ACC112 (cell line): Measurements from ENCODE around the gene DAZL.
"Not testable (repeated sequence)": the region's sequence is repeated elsewhere in the genome, so short reads cannot be mapped to it uniquely, and the experiment has no call there.

Experiments
- H2AFZ ChIP-seq: fragments of 200-600 bp; sonication (generic); one replicate; pipeline ENCODE4 v1.6.0; 2017; ENCODE audit warnings: antibody characterized with exemption, low read length; ENCODE audit not compliant: unreplicated experiment
- H3K27ac ChIP-seq: fragments of 200-600 bp; sonication (generic); 2 replicates; pipeline ENCODE4 v1.5.1; 2014; ENCODE audit warnings: low read depth, mild to moderate bottlenecking, antibody characterized with exemption, low read length, moderate library complexity
- H3K27me3 ChIP-seq: fragments of 200-600 bp; sonication (generic); 2 replicates; pipeline ENCODE4 v1.6.1; 2014; ENCODE audit warnings: mild to moderate bottlenecking, antibody characterized with exemption, low read length, moderate library complexity, mixed read lengths; ENCODE audit not compliant: insufficient read depth
- H3K36me3 ChIP-seq: fragments of 200-600 bp; sonication (generic); 2 replicates; pipeline ENCODE4 v1.6.1; 2016; ENCODE audit warnings: mild to moderate bottlenecking, antibody characterized with exemption, low read length, moderate library complexity, mixed read lengths; ENCODE audit not compliant: insufficient read depth
- H3K4me1 ChIP-seq: fragments of 200-600 bp; sonication (generic); one replicate; pipeline ENCODE4 v1.6.1; 2016; ENCODE audit warnings: low read length, mixed read lengths; ENCODE audit not compliant: insufficient read depth, unreplicated experiment, control insufficient read depth
- H3K4me3 ChIP-seq: fragments of 200-600 bp; sonication (generic); 2 replicates; pipeline ENCODE4 v1.5.1; 2014; ENCODE audit warnings: mild to moderate bottlenecking, low read depth, low read length
- H3K79me2 ChIP-seq: fragments of 200-600 bp; sonication (generic); one replicate; pipeline ENCODE4 v1.6.0; 2016; ENCODE audit warnings: low read length; ENCODE audit not compliant: control insufficient read depth, unreplicated experiment, insufficient read depth

DAZL gene, protein sequence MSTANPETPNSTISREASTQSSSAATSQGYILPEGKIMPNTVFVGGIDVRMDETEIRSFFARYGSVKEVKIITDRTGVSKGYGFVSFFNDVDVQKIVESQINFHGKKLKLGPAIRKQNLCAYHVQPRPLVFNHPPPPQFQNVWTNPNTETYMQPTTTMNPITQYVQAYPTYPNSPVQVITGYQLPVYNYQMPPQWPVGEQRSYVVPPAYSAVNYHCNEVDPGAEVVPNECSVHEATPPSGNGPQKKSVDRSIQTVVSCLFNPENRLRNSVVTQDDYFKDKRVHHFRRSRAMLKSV

DNA sequence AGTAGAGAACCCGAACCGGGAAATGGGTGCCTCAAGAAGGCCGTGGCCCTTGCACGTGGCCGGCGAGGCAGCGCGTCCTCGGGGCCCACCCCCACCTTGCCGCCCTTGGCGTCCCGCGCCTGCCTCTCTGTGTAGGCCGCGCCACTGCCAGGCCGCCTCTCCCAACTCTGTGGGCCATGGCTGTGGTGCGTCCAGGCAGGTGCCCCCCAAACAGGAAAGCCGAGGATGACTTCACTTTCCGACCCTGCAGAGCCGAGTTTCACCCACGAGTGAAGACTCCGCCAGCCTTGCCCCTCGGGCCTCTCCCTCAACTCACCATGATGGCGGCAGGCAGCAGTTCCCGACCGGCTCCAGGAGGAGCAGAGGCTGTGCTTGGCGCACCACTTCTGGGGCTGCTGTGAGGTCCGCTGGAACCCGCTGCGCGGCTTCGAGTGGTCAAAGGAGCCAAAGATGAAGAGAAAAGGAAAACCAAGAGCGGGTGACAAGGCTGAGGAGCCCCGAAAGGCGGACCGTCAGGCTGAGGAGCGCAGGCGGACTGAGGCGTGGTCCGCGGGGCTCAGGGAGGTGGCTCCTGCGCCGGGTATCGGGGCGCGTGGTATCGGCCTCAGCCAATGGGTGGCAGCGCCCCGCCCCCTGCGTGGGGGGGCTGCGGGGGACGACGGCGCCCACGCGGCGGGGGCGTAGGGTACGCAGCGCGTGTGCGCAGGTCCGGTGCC is at the start of gene DAZL:
DAZL (minus strand) TSS at position 537 of the 716 bp plus-strand sequence; CDS start at position 319, 218 bp downstream.
- Histone ChIP-seq H3K36me3 (no peaks in the 10 kb centered on the region), H3K27ac (no peak within 1 kb of the TSS), H3K4me3 (no peak within 1 kb of the TSS), H2AFZ (no peak within 1 kb of the TSS), H3K27me3 (no peaks in the 10 kb centered on the region), H3K79me2 (no peaks in the 10 kb centered on the region), H3K4me1 (no peaks in the 10 kb centered on the region)

DNA sequence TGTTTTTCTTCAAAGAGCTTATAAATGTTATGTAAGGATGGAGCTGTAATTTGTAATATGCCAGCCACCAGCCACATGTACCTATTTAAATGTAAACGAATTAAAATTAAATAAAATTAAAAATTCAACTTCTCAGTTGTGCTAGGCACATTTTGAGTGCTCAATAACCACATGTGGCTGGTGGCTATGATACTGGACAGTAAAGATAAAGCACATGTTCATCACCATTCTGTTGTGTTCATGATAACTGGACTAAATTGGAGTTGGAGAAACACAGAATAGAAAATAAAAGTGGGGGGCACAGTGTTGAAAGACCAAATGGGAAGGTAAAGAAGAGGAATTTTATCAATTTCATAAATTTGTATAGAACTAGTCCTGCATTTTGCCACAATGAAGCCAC is 49.8 kb upstream of the DAZL start:
- no peaks in the 10 kb centered on the region for H3K79me2 ChIP-seq
- peaks cover 16% of the 10 kb centered on the region; the same call in 1 of the 2 replicates for H3K27me3 ChIP-seq
- no peak overlapping the region for H3K27ac ChIP-seq
- no peak overlapping the region for H2AFZ ChIP-seq
- no peak overlapping the region for H3K4me3 ChIP-seq
- H3K4me1 ChIP-seq, result no peaks in the 10 kb centered on the region
- no peaks in the 10 kb centered on the region for H3K36me3 ChIP-seq

DNA sequence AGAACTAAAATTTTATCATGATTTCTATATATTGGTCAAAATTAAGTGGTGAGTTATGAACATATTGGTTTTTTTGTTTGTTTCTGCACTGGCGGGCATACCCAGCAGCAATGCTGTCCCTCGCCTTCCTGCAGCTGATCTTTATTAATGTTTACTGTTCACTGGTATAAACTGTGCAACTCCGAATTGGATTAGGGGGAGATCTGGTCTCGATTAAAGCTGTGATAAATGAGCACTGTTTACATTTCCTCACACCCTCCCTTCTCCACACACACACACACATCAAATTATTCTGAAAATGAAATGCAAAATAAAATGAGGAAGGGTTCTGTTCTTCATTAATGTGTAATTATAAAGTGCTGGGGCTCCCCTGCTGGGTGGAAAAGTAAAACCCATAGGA is 48.5 kb upstream of the DAZL start:
- no peak overlapping the region for H3K4me3 ChIP-seq
- no peak overlapping the region for H3K27ac ChIP-seq
- no peaks in the 10 kb centered on the region for H3K79me2 ChIP-seq
- peaks cover 16% of the 10 kb centered on the region; the same call in 1 of the 2 replicates for H3K27me3 ChIP-seq
- H2AFZ ChIP-seq, result no peak overlapping the region
- H3K4me1 ChIP-seq, result no peaks in the 10 kb centered on the region
- no peaks in the 10 kb centered on the region for H3K36me3 ChIP-seq

DNA sequence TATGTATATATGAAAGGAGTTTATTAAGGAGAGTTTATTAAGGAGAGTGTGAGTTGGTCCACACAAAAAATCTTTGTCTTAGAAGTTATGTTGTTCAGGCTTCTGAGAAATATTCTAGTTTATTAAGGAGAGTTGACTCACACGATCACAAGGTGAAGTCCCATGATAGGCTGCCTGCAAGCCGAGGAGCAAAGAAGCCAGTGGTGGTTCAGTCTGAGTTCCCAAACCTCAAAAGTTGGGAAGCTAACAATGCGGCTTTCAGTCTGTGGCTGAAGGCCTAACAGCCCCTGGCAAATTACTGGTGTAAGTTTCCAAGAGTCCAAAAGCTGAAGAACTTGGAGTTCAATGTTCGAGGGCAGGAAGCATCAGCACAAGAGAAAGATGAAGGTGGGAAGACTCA is 42.4 kb upstream of the DAZL start:
- no peaks in the 10 kb centered on the region for H3K4me1 ChIP-seq
- peaks cover 13% of the 10 kb centered on the region; the same call in 1 of the 2 replicates for H3K27me3 ChIP-seq
- no peak overlapping the region for H3K27ac ChIP-seq
- H2AFZ ChIP-seq, result no peak overlapping the region
- H3K79me2 ChIP-seq, result no peaks in the 10 kb centered on the region
- no peak overlapping the region for H3K4me3 ChIP-seq
- H3K36me3 ChIP-seq, result no peaks in the 10 kb centered on the region

DNA sequence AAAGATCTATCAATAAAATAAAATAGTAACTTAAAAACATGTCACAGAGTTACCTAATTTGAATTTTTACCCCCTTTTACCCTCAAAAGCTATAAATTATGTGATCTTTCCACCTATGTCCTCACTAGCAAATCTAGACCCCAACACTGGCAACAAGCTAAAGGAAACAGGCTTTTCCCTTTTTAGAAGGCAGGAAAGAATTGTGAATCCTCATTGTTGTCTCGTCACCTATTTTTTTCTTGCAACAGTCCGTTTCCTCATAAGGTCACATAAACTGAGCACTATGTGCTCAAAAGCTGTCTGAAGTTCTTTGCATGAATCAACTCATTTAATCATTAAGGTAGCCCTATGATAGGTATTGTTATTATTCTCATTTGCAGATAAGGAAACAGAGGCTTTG is 34.6 kb upstream of the DAZL start:
- no peaks in the 10 kb centered on the region for H3K4me1 ChIP-seq
- H3K36me3 ChIP-seq, result no peaks in the 10 kb centered on the region
- H3K79me2 ChIP-seq, result no peaks in the 10 kb centered on the region
- no peak overlapping the region for H3K4me3 ChIP-seq
- no peak overlapping the region for H3K27ac ChIP-seq
- no peaks in the 10 kb centered on the region for H3K27me3 ChIP-seq
- H2AFZ ChIP-seq, result no peak overlapping the region

DNA sequence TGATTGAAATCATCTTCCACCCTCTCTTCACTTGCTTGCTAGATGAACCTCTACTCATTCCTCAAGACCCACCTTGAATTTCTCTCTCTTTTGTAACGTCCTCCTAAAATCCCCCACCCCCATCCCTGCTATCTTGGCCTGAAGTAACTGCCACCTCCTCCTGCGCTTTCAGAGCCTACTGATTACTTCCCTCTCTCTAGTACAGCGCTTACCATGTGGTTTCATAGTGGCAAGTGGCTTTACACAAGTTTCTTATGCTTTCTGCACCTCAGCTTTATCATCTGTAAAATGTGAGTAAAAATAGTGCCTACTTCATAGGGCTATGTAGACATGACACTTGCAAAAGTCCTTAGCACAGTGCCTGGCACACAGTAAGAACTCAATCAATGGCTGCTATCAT is 28.7 kb upstream of the DAZL start:
- no peak overlapping the region for H3K4me3 ChIP-seq
- H3K36me3 ChIP-seq, result no peaks in the 10 kb centered on the region
- no peaks in the 10 kb centered on the region for H3K4me1 ChIP-seq
- no peaks in the 10 kb centered on the region for H3K27me3 ChIP-seq
- no peak overlapping the region for H3K27ac ChIP-seq
- H2AFZ ChIP-seq, result no peak overlapping the region
- H3K79me2 ChIP-seq, result no peaks in the 10 kb centered on the region

DNA sequence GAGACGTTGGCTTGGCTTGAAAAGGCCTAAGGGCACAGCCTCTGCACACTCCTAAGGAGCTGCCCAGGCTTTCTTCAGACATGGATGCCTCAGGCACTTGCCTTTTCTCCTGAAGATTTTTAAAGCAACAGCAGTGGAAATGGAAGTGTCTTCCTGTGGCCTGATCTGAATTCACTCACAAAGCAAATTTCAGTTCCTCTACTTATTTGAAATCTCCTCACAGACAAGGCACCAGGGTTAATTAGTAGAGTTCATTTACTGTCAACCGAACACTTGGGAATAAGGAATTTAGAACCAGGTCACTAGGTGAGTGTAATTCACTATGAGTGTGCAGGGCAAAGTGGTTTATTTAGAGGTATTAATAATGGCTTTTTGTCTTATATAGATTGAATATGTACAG is 27.2 kb upstream of the DAZL start:
- Histone ChIP-seq H3K4me1 (no peaks in the 10 kb centered on the region), H3K36me3 (no peaks in the 10 kb centered on the region), H3K4me3 (no peak overlapping the region), H3K79me2 (no peaks in the 10 kb centered on the region), H3K27me3 (no peaks in the 10 kb centered on the region), H2AFZ (no peak overlapping the region), H3K27ac (no peak overlapping the region)

DNA sequence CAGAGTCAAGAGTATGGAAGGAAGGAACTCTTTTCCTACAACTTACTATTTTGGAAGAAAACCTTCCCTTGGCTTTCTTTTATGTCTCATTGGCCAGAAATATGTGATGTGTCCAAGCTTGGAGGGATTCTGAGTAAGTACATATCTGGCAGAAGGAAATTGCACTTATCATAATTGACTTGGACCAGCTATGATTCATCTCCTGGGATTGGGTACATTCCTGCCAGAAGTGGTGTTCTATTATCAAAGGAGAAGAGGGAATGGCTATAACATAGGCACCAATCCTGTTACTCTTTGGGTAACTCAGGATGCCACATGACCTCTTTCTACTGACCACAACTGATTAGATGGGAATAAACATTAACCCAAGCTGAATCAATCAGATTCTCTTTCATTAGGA is 13.5 kb upstream of the DAZL start:
- peaks cover 7% of the 10 kb centered on the region for H3K4me1 ChIP-seq
- no peak overlapping the region for H3K27ac ChIP-seq
- no peaks in the 10 kb centered on the region for H3K27me3 ChIP-seq
- no peaks in the 10 kb centered on the region for H3K79me2 ChIP-seq
- no peaks in the 10 kb centered on the region for H3K36me3 ChIP-seq
- H3K4me3 ChIP-seq, result no peak overlapping the region
- no peak overlapping the region for H2AFZ ChIP-seq

DNA sequence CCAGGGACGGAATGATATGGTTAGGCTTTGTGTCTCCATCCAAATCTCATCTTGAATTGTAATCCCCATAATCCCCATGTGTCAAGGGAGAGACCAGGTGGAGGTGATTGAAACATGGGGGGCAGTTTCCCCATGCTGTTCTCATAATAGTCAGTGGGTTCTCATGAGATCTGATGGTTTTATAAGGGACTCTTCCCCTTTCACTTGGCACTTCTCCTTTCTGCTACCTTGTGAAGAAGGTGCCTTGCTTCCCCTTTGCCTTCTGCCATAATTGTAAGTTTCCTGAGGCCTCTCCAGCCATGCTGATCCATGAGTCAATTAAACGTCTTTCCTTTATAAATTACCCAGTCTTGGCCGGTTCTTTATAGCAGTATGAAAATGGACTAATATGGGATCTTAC is 11.9 kb upstream of the DAZL start:
- not testable (repeated sequence) for H3K27ac ChIP-seq, H3K4me1 ChIP-seq, H2AFZ ChIP-seq, H3K36me3 ChIP-seq, H3K27me3 ChIP-seq, H3K79me2 ChIP-seq, H3K4me3 ChIP-seq

DNA sequence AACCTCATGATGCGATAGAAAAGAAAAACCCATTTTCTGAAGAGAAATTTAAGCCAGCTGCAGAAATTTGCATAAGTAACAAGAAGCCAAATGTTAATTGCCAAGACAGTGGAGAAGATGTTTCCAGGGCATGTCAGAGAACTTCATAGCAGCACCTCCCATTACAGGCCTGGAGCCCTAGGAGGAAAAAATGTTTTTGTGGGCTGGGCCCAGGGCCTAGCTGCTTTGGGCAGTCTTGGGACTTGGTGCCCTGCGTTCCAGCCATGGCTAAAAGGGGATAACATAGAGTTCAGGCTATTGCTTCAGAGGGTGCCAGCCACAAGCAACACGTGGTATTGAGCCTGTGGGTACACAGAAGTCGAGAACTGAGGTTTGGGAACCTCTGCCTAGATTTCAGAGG is 10.9 kb upstream of the DAZL start:
- H3K79me2 ChIP-seq, result no peaks in the 10 kb centered on the region
- H3K4me1 ChIP-seq, result peaks cover 7% of the 10 kb centered on the region
- no peak overlapping the region for H2AFZ ChIP-seq
- H3K4me3 ChIP-seq, result no peak overlapping the region
- H3K27me3 ChIP-seq, result no peaks in the 10 kb centered on the region
- H3K36me3 ChIP-seq, result no peaks in the 10 kb centered on the region
- no peak overlapping the region for H3K27ac ChIP-seq
